DND-41 (cell line): ENCODE data around the gene KCTD3.

ENCODE experiments used
- ATAC-seq: fragments of 200-7000 bp; cut with Tn5 transposase; 3 replicates; pipeline ENCODE4 v1.9.1; 2021; ENCODE audit warnings: low read depth; ENCODE audit not compliant: insufficient read depth
- DNase-seq: peaks from one replicate; pipeline ENCODE4 v3.0.0-alpha.2; 2020
- H2AFZ ChIP-seq: 2 replicates; pipeline ENCODE4 v1.6.0; 2012; ENCODE audit warnings: low read depth, low read length
- H3K27ac ChIP-seq: 2 replicates; pipeline ENCODE4 v1.5.1; 2012; ENCODE audit warnings: low read length, inconsistent platforms
- H3K27me3 ChIP-seq: fragments of 200-600 bp; sonication (generic); 2 replicates; pipeline ENCODE4 v1.6.0; 2012; ENCODE audit warnings: low read length, mild to moderate bottlenecking, inconsistent platforms; ENCODE audit not compliant: insufficient read depth, poor library complexity
- H3K36me3 ChIP-seq: 2 replicates; pipeline ENCODE4 v1.5.1; 2012; ENCODE audit warnings: low read length, inconsistent platforms; ENCODE audit not compliant: insufficient read depth
- H3K4me1 ChIP-seq: 2 replicates; pipeline ENCODE4 v1.5.1; 2012; ENCODE audit warnings: mild to moderate bottlenecking, low read length; ENCODE audit not compliant: insufficient read depth
- H3K4me2 ChIP-seq: 2 replicates; pipeline ENCODE4 v1.6.0; 2012; ENCODE audit warnings: mild to moderate bottlenecking, moderate library complexity, low read length, inconsistent platforms; ENCODE audit not compliant: insufficient read depth
- H3K4me3 ChIP-seq, 2 experiments: fragments of 200-600 bp in 1 of 2; shearing (Covaris generic) in 1 of 2; 2 replicates each; pipeline ENCODE4 v1.5.1; 2012 to 2016; ENCODE audit warnings: inconsistent platforms in 2 of 2, low read length in 2 of 2, mild to moderate bottlenecking in 2 of 2, low read depth in 1 of 2, moderate library complexity in 1 of 2
- H3K79me2 ChIP-seq: 2 replicates; pipeline ENCODE4 v1.6.0; 2012; ENCODE audit warnings: low read length, inconsistent platforms; ENCODE audit not compliant: insufficient read depth
- H3K9ac ChIP-seq: 2 replicates; pipeline ENCODE4 v1.6.0; 2012; ENCODE audit warnings: low read depth, mild to moderate bottlenecking, inconsistent platforms, low read length, moderate library complexity
- H3K9me3 ChIP-seq: 2 replicates; pipeline ENCODE4 v1.5.1; 2012; ENCODE audit warnings: low read length, moderate library complexity, mild to moderate bottlenecking, inconsistent platforms; ENCODE audit not compliant: insufficient read depth, severe bottlenecking
- H4K20me1 ChIP-seq: 2 replicates; pipeline ENCODE4 v1.6.0; 2012; ENCODE audit warnings: low read length; ENCODE audit not compliant: insufficient read depth
- EZH2 ChIP-seq: IDR thresholded peaks from 3 replicates; pipeline ENCODE4 v1.6.1; 2012; ENCODE audit warnings: borderline replicate concordance, low read depth, mild to moderate bottlenecking, moderate library complexity, low read length, inconsistent platforms; ENCODE audit not compliant: severe bottlenecking
- TF ChIP-seq, protein P1 (sequence below): IDR thresholded peaks from 2 replicates; pipeline ENCODE4 v1.5.1; 2012; ENCODE audit warnings: borderline replicate concordance, low read length, moderate library complexity, mild to moderate bottlenecking; ENCODE audit not compliant: poor library complexity, severe bottlenecking; ENCODE audit errors: extremely low read depth

The KCTD3 gene

DNA sequence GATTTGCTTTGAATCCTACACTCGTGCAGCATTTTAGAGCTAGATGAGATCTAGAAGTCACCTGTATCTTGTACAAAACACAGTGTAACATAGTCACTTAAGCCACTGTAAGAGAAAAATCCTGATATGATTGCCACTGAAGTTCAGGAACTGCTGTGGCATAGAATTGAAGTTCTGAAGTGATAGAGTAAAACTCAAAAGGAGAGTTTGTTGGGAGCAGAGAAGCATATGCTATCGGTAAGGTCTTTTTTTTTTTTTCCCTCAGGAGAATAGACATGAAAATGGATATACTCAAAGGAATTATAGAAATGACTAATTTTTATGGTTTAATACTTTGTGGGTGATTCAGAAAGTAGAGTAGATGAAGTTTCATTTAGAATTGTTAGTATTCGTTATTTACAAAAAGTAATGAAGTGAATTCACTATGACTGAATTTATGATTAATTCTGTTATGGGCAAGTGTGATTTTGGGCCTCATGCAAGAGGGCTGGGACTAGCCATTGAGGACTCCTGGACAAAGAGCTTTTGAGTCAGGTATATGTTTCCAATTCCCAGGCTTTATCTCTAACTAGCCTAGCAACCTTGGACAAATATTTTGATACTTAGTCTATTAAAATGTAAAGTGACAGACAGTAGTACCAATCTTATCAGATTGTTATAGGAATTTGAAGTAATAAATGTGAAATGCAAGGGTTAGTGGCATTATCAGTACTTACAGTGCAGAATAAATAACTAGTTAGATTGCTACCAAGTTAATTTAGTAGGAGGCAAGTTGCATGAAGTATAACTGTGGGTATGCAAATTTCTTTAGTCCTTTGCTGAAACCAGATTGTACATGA, 3.1 kb downstream of the KCTD3 start:
- TF ChIP-seq, protein P1, sequence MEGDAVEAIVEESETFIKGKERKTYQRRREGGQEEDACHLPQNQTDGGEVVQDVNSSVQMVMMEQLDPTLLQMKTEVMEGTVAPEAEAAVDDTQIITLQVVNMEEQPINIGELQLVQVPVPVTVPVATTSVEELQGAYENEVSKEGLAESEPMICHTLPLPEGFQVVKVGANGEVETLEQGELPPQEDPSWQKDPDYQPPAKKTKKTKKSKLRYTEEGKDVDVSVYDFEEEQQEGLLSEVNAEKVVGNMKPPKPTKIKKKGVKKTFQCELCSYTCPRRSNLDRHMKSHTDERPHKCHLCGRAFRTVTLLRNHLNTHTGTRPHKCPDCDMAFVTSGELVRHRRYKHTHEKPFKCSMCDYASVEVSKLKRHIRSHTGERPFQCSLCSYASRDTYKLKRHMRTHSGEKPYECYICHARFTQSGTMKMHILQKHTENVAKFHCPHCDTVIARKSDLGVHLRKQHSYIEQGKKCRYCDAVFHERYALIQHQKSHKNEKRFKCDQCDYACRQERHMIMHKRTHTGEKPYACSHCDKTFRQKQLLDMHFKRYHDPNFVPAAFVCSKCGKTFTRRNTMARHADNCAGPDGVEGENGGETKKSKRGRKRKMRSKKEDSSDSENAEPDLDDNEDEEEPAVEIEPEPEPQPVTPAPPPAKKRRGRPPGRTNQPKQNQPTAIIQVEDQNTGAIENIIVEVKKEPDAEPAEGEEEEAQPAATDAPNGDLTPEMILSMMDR = no peak
- no peak for TF ChIP-seq EZH2
- H3K9me3 ChIP-seq = no peaks in the 10 kb centered on the region
- no peak overlapping the region; the same call in 1 of the 2 replicates for H3K4me2 ChIP-seq
- H2AFZ ChIP-seq = no peak overlapping the region
- H3K9ac ChIP-seq = no peak overlapping the region
- no peaks in the 10 kb centered on the region for H3K36me3 ChIP-seq
- H3K4me3 ChIP-seq = no peak overlapping the region
- ATAC-seq (no peak), DNase-seq (no peak)
- no peak overlapping the region for H3K27ac ChIP-seq
- peaks cover 50% of the 10 kb centered on the region for H3K79me2 ChIP-seq
- no peaks in the 10 kb centered on the region for H3K27me3 ChIP-seq
- peaks cover 20% of the 10 kb centered on the region; the same call in 1 of the 2 replicates for H3K4me1 ChIP-seq
- no peaks in the 10 kb centered on the region for H4K20me1 ChIP-seq

DNA sequence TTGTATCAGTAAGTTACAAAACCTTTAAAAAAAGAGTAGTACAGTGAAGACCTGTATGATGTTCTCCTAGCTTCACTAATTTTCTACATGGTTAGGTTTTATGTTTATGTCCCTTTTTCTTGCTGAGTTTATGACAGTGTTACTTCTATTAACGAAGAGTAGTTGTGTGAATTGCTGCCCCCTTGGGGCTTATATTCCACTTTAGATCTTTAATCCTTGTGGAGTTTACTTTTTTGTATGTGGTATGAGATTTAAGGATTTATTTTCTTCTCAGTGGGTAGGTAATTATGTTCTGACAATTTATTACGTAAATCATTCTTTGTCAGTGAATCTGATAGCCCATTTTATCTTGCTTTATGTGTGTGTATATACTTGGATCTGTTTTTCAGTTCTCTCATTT, 14.8 kb downstream of the KCTD3 start:
- no peaks in the 10 kb centered on the region for H3K79me2 ChIP-seq
- H3K9me3 ChIP-seq = peaks cover 4% of the 10 kb centered on the region
- H4K20me1 ChIP-seq = no peaks in the 10 kb centered on the region
- H3K27me3 ChIP-seq = no peaks in the 10 kb centered on the region
- no peak overlapping the region for H2AFZ ChIP-seq
- H3K4me1 ChIP-seq = no peaks in the 10 kb centered on the region
- ATAC-seq (no peak), DNase-seq (no peak)
- no peak overlapping the region for H3K4me2 ChIP-seq
- H3K27ac ChIP-seq = no peak overlapping the region
- no peak overlapping the region for H3K9ac ChIP-seq
- peaks cover 11% of the 10 kb centered on the region; the same call in 1 of the 2 replicates for H3K36me3 ChIP-seq
- TF ChIP-seq EZH2 = no peak
- TF ChIP-seq, protein P1 = no peak
- no peak overlapping the region for H3K4me3 ChIP-seq

DNA sequence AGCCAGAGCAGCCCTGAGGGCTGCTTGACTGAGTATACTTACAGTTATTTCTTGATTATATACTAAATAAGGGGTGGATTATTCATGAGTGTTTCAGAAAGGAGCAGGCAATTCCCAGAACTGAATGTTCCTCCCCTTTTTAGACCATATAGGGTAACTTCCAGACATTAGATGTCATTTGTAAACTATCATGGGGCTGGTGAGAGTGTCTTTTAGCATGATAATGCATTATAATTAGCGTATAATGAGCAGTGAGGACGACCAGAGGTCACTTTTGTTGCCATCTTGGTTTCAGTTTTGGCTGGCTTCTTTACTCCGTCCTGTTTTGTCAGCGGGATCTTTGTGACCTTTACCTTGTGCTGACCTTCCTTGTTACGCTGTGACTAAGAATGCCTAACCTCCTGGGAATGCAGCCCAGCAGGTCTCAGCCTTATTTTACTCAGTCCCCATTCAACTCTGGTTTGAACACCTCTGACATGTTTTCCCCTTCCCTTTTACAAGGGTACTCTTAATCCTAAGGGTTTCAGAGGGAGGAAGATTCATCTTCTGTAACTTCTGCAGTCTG, 16.2 kb downstream of the KCTD3 start:
- DNase-seq = no peak
- H3K4me1 ChIP-seq = no peaks in the 10 kb centered on the region
- no peak for ATAC-seq
- H3K36me3 ChIP-seq = peaks cover 7% of the 10 kb centered on the region; the same call in 1 of the 2 replicates
- no peaks in the 10 kb centered on the region for H3K79me2 ChIP-seq
- no peak for TF ChIP-seq EZH2
- TF ChIP-seq, protein P1 = no peak
- H3K4me2 ChIP-seq = no peak overlapping the region
- H3K9ac ChIP-seq = no peak overlapping the region
- H3K4me3 ChIP-seq = no peak overlapping the region
- H3K27ac ChIP-seq = no peak overlapping the region
- H3K9me3 ChIP-seq = peaks cover 4% of the 10 kb centered on the region
- H4K20me1 ChIP-seq = no peaks in the 10 kb centered on the region
- H3K27me3 ChIP-seq = no peaks in the 10 kb centered on the region
- H2AFZ ChIP-seq = no peak overlapping the region
